ENCODE data around the gene RPUSD2.

Gene RPUSD2
- 8.6 to 32.7 (median 22.3) reads per million in 9 experiments for total RNA-seq

GRCh38 chr15:40569129-40569953 lies at the start of gene RPUSD2:
Gene RPUSD2 (plus strand): TSS chr15:40569299. CDS start chr15:40569338, 39 bp downstream.
- Mint-ChIP-seq H3K4me1 (ENCODE audit: low read depth in 2 of 2) (peaks cover 20 to 28% of the 10 kb centered on the region in 2 donors), H3K36me3 (ENCODE audit: insufficient read depth) (peaks cover 34% of the 10 kb centered on the region), H3K27me3 (no peaks in the 10 kb centered on the region), H3K27ac (peak within 1 kb of the TSS; percentile 96 to 98), H3K4me3 (peak within 1 kb of the TSS; percentile 88 to 99), H3K9me3 (no peaks in the 10 kb centered on the region)
- ATAC-seq (replicated peaks) = peak; percentile 66
- peak; percentile 88 to 93 (median 91) for DNase-seq

- ATAC-seq (replicated peaks) = no peak
- Mint-ChIP-seq H3K9me3 (no peaks in the 10 kb centered on the region), H3K4me3 (no peak overlapping the region), H3K27me3 (no peaks in the 10 kb centered on the region), H3K27ac (no peak overlapping the region), H3K4me1 (ENCODE audit: low read depth in 2 of 2) (peaks cover 2 to 5% of the 10 kb centered on the region in 2 donors), H3K36me3 (ENCODE audit: insufficient read depth) (peaks cover 3% of the 10 kb centered on the region)
- no peak for DNase-seq
Measured at GRCh38 chr15:40523611-40524010, 45.5 kb upstream of the RPUSD2 start.

GRCh38 chr15:40525855-40526254 lies 43.2 kb upstream of the RPUSD2 start:
- DNase-seq = no peak
- Mint-ChIP-seq H3K36me3 (ENCODE audit: insufficient read depth) (peaks cover 3% of the 10 kb centered on the region), H3K27me3 (no peaks in the 10 kb centered on the region), H3K27ac (no peak overlapping the region), H3K9me3 (no peaks in the 10 kb centered on the region), H3K4me1 (ENCODE audit: low read depth in 2 of 2) (peaks cover 0 to 3% of the 10 kb centered on the region in 2 donors), H3K4me3 (no peak overlapping the region)
- no peak for ATAC-seq (replicated peaks)

- Mint-ChIP-seq H3K27me3 (no peaks in the 10 kb centered on the region), H3K4me3 (no peak overlapping the region), H3K9me3 (no peaks in the 10 kb centered on the region), H3K27ac (no peak overlapping the region), H3K4me1 (ENCODE audit: low read depth in 2 of 2) (peaks cover 0 to 3% of the 10 kb centered on the region in 2 donors), H3K36me3 (ENCODE audit: insufficient read depth) (peaks cover 3% of the 10 kb centered on the region)
- DNase-seq (no peak), ATAC-seq (replicated peaks) (no peak)
Measured at GRCh38 chr15:40528801-40529200, 40.3 kb upstream of the RPUSD2 start.

- Mint-ChIP-seq H3K27me3 (no peaks in the 10 kb centered on the region), H3K27ac (no peak overlapping the region), H3K4me1 (ENCODE audit: low read depth in 2 of 2) (peaks cover 2 to 3% of the 10 kb centered on the region in 2 donors), H3K4me3 (no peak overlapping the region), H3K9me3 (no peaks in the 10 kb centered on the region), H3K36me3 (ENCODE audit: insufficient read depth) (peaks cover 6% of the 10 kb centered on the region)
- no peak for DNase-seq
- no peak for ATAC-seq (replicated peaks)
Measured at GRCh38 chr15:40533763-40534364, 35.2 kb upstream of the RPUSD2 start.

- Mint-ChIP-seq H3K9me3 (no peaks in the 10 kb centered on the region), H3K4me3 (no peak overlapping the region), H3K27me3 (no peaks in the 10 kb centered on the region), H3K4me1 (ENCODE audit: low read depth in 2 of 2) (peaks cover 2 to 3% of the 10 kb centered on the region in 2 donors), H3K36me3 (ENCODE audit: insufficient read depth) (peaks cover 6% of the 10 kb centered on the region), H3K27ac (no peak overlapping the region)
- ATAC-seq (replicated peaks) = no peak
- no peak for DNase-seq
Measured at GRCh38 chr15:40534371-40534770, 34.7 kb upstream of the RPUSD2 start.

GRCh38 chr15:40536501-40536900 lies 32.6 kb upstream of the RPUSD2 start:
- no peak overlapping the region for H3K4me3 Mint-ChIP-seq
- H3K9me3 Mint-ChIP-seq = no peaks in the 10 kb centered on the region
- DNase-seq (no peak), ATAC-seq (replicated peaks) (no peak)
- H3K36me3 Mint-ChIP-seq (ENCODE audit: insufficient read depth) = peaks cover 12% of the 10 kb centered on the region
- no peaks in the 10 kb centered on the region for H3K27me3 Mint-ChIP-seq
- peaks cover 0 to 2% of the 10 kb centered on the region in 2 donors for H3K4me1 Mint-ChIP-seq (ENCODE audit: low read depth in 2 of 2)
- H3K27ac Mint-ChIP-seq = no peak overlapping the region

- Mint-ChIP-seq H3K9me3 (no peaks in the 10 kb centered on the region), H3K27me3 (no peaks in the 10 kb centered on the region), H3K27ac (no peak overlapping the region), H3K4me3 (no peak overlapping the region), H3K36me3 (ENCODE audit: insufficient read depth) (peaks cover 14% of the 10 kb centered on the region), H3K4me1 (ENCODE audit: low read depth in 2 of 2) (peaks cover 0 to 2% of the 10 kb centered on the region in 2 donors)
- ATAC-seq (replicated peaks) (no peak), DNase-seq (no peak)
Measured at GRCh38 chr15:40538976-40539375, 30.1 kb upstream of the RPUSD2 start.

GRCh38 chr15:40543082-40543481 lies 26.0 kb upstream of the RPUSD2 start:
- Mint-ChIP-seq H3K27ac (peak overlapping the region in 1 of 2 donors; percentile 24), H3K4me3 (no peak overlapping the region), H3K27me3 (no peaks in the 10 kb centered on the region), H3K9me3 (no peaks in the 10 kb centered on the region), H3K4me1 (ENCODE audit: low read depth in 2 of 2) (peaks cover 0 to 2% of the 10 kb centered on the region in 2 donors), H3K36me3 (ENCODE audit: insufficient read depth) (peaks cover 17% of the 10 kb centered on the region)
- ATAC-seq (replicated peaks) (no peak), DNase-seq (no peak)

- Mint-ChIP-seq H3K36me3 (ENCODE audit: insufficient read depth) (peaks cover 13% of the 10 kb centered on the region), H3K27me3 (no peaks in the 10 kb centered on the region), H3K4me3 (no peak overlapping the region), H3K27ac (no peak overlapping the region), H3K9me3 (no peaks in the 10 kb centered on the region), H3K4me1 (ENCODE audit: low read depth in 2 of 2) (peaks cover 0 to 2% of the 10 kb centered on the region in 2 donors)
- no peak for DNase-seq
- ATAC-seq (replicated peaks) = no peak
Measured at GRCh38 chr15:40543631-40544294, 25.3 kb upstream of the RPUSD2 start.

GRCh38 chr15:40545457-40545856 lies 23.6 kb upstream of the RPUSD2 start:
- H3K4me3 Mint-ChIP-seq = no peak overlapping the region
- H3K4me1 Mint-ChIP-seq (ENCODE audit: low read depth in 2 of 2) = peaks cover 0 to 2% of the 10 kb centered on the region in 2 donors
- no peak overlapping the region for H3K27ac Mint-ChIP-seq

GRCh38 chr15:40548610-40549009 lies 20.5 kb upstream of the RPUSD2 start:
- ATAC-seq (replicated peaks) (no peak), DNase-seq (no peak)
- peaks cover 0 to 4% of the 10 kb centered on the region in 2 donors for H3K4me1 Mint-ChIP-seq (ENCODE audit: low read depth in 2 of 2)
- H3K36me3 Mint-ChIP-seq (ENCODE audit: insufficient read depth) = peaks cover 21% of the 10 kb centered on the region
- H3K27me3 Mint-ChIP-seq = no peaks in the 10 kb centered on the region
- no peak overlapping the region for H3K27ac Mint-ChIP-seq
- no peak overlapping the region for H3K4me3 Mint-ChIP-seq
- H3K9me3 Mint-ChIP-seq = no peaks in the 10 kb centered on the region

More at GRCh38 chr15:40545457-40545856, 23.6 kb upstream of the RPUSD2 start:
- ATAC-seq (replicated peaks) (no peak), DNase-seq (no peak)
- peaks cover 10% of the 10 kb centered on the region for H3K36me3 Mint-ChIP-seq (ENCODE audit: insufficient read depth)
- H3K27me3 Mint-ChIP-seq = no peaks in the 10 kb centered on the region
- H3K9me3 Mint-ChIP-seq = no peaks in the 10 kb centered on the region

- H3K4me3 Mint-ChIP-seq = no peak overlapping the region
- no peaks in the 10 kb centered on the region for H3K27me3 Mint-ChIP-seq
- H3K27ac Mint-ChIP-seq = no peak overlapping the region
- H3K9me3 Mint-ChIP-seq = no peaks in the 10 kb centered on the region
- peaks cover 23% of the 10 kb centered on the region for H3K36me3 Mint-ChIP-seq (ENCODE audit: insufficient read depth)
- DNase-seq = no peak
- H3K4me1 Mint-ChIP-seq (ENCODE audit: low read depth in 2 of 2) = peaks cover 0 to 4% of the 10 kb centered on the region in 2 donors
- no peak for ATAC-seq (replicated peaks)
Measured at GRCh38 chr15:40549894-40550293, 19.2 kb upstream of the RPUSD2 start.

Data from effector memory CD8-positive, alpha-beta T cell (primary cell).